NCI-H128 (cell line): ENCODE results near the gene EXOC4.

ENCODE experiments used
- DNase-seq: peaks from one replicate; lab custom pipeline; 2025; ENCODE audit not compliant: unreplicated experiment; lab: John Stamatoyannopoulos, UW

EXOC4 gene

GRCh38 chr7:133528796-133529195 lies 275.9 kb downstream of the EXOC4 start:
- DNase-seq = no peak

- DNase-seq = no peak
Observed at GRCh38 chr7:133529861-133530260, 277.0 kb downstream of the EXOC4 start.

- DNase-seq = no peak
Observed at GRCh38 chr7:133530682-133531081, 277.8 kb downstream of the EXOC4 start.

GRCh38 chr7:133534816-133535215 lies 281.9 kb downstream of the EXOC4 start:
- no peak for DNase-seq

GRCh38 chr7:133535308-133535707 lies 282.4 kb downstream of the EXOC4 start:
- no peak for DNase-seq

GRCh38 chr7:133536450-133536849 lies 283.6 kb downstream of the EXOC4 start:
- DNase-seq = no peak

GRCh38 chr7:133539016-133539415 lies 286.1 kb downstream of the EXOC4 start:
- no peak for DNase-seq

GRCh38 chr7:133540096-133540860 lies 287.4 kb downstream of the EXOC4 start:
- DNase-seq = no peak

- DNase-seq = no peak
Observed at GRCh38 chr7:133542209-133542780, 289.4 kb downstream of the EXOC4 start.

- DNase-seq = no peak
Observed at GRCh38 chr7:133543657-133544056, 290.8 kb downstream of the EXOC4 start.

- no peak for DNase-seq
Observed at GRCh38 chr7:133545618-133546017, 292.7 kb downstream of the EXOC4 start.

GRCh38 chr7:133547981-133548380 lies 295.1 kb downstream of the EXOC4 start:
- DNase-seq = no peak

GRCh38 chr7:133549633-133550032 lies 296.8 kb downstream of the EXOC4 start:
- no peak for DNase-seq

GRCh38 chr7:133550145-133550544 lies 297.3 kb downstream of the EXOC4 start:
- no peak for DNase-seq

- DNase-seq = no peak
Observed at GRCh38 chr7:133550811-133551210, 297.9 kb downstream of the EXOC4 start.

GRCh38 chr7:133551466-133551865 lies 298.6 kb downstream of the EXOC4 start:
- DNase-seq = no peak

GRCh38 chr7:133552079-133552478 lies 299.2 kb downstream of the EXOC4 start:
- DNase-seq = no peak

- DNase-seq = no peak
Observed at GRCh38 chr7:133554330-133554729, 301.5 kb downstream of the EXOC4 start.

- no peak for DNase-seq
Observed at GRCh38 chr7:133556048-133556447, 303.2 kb downstream of the EXOC4 start.

GRCh38 chr7:133556553-133556952 lies 303.7 kb downstream of the EXOC4 start:
- no peak for DNase-seq

- no peak for DNase-seq
Observed at GRCh38 chr7:133560900-133561299, 308.0 kb downstream of the EXOC4 start.

- DNase-seq = no peak
Observed at GRCh38 chr7:133561396-133561795, 308.5 kb downstream of the EXOC4 start.

GRCh38 chr7:133562621-133563020 lies 309.7 kb downstream of the EXOC4 start:
- no peak for DNase-seq
